Fibroblast of pulmonary artery (primary cell): ENCODE results near the gene MITD1.

Experiments
- DNase-seq: peaks from one replicate; pipeline ENCODE4 v3.0.0-alpha.2; 2010; ENCODE audit warnings: low read depth
- H3K4me3 ChIP-seq: replicated peaks from 2 replicates; pipeline ENCODE4 v1.5.1; 2011; ENCODE audit warnings: low read depth, mild to moderate bottlenecking, control low read depth, low read length, moderate library complexity
- CTCF ChIP-seq: IDR thresholded peaks from 2 replicates; pipeline ENCODE4 v1.5.1; 2011; ENCODE audit warnings: mild to moderate bottlenecking, control low read depth, low read length, inconsistent platforms; ENCODE audit errors: missing control alignments

Gene MITD1

DNA sequence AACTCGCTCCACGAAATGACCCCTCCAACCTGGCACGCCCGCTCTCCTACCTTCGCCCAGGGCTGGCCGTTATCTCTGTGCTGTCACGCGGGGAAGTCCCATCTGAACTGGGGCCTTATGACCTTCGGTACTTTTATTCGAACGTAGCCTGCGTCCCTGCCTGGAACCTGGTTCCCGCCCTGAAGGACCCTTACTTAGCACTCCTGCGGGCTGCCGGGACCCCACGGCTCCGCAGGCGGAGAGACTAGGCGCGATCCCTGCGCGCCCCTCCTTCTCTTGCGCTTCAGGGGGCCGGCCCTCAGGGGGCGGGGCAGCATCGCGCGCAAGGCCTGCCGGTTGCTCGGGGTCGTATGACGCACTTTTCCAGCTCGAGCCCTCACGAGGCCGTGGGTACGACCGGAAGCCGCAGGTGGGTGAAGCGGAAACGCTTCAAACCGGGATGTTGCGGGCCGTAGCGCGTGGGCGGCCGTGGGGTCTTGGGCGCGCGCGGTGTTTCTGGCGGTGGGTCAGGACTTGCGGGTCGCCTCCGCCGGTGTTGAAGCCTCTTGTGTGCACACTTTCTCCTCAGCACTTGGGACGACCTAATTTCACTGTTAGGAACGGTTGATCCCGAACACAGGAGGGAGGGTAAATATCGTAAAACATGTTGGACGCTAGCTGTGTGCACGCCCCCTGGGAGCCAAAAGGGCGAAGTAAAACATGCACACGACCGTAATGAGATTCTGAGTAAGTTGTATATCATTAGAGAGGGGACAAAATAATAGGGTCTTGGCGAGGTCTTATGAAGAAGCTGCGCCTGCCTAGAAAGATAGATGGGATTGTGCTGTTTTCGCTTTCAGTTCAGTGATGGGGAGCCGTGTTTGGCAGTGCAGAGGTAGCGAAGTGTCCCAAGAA, 26.0 kb downstream of the MITD1 start, which contains the start of the genes LIPT1 and TSGA10:
LIPT1 (plus strand) TSS at position 325 of the 894 bp plus-strand sequence. CDS start 6,991 bp downstream, outside the sequence.
TSGA10 (minus strand) TSS at position 300 of the 894 bp plus-strand sequence. CDS start 45,503 bp downstream, outside the sequence.
- DNase-seq = peak; percentile 89
- peak within 1 kb of the TSS; percentile 64 for H3K4me3 ChIP-seq
- TF ChIP-seq CTCF = peak; percentile 13

DNA sequence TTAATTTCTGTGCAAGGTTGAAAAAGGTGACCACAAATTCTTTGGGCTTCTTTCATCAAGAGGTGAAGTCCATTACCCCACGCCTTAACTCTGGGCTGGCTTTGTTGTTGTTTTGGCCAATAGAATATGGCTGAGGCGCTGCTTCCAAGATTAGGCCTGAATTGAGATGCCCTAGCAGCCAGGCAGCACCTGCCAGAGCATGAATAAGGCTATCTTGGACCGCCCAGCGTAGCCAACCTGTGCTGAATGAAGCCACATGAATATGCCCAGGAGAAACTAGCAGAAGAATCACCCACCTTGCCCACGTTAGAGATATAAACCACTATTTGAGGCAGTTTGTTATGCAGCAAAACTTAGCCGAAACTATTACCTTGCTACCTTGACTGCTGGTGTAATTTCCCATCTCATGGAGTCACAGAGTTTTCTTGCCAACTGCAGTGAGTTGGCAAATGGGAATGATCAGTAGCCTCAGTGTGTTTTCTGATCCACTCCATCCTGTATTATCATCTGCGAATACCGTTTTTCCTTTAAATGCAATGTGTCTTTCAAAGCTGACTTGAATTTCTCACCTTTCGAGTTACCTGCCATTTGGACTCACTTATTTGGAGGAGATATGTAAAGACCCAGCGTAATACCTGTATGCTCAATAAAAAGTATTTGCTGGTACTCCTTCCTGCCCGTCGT, 26.8 kb downstream of the MITD1 start:
- peak; percentile 14 for DNase-seq
- TF ChIP-seq CTCF = no peak
- H3K4me3 ChIP-seq = peak overlapping the region; percentile 64

- no peak overlapping the region for H3K4me3 ChIP-seq
- DNase-seq = no peak
- TF ChIP-seq CTCF = no peak
Observed at GRCh38 chr2:99152199-99152895, 28.5 kb downstream of the MITD1 start.

DNA sequence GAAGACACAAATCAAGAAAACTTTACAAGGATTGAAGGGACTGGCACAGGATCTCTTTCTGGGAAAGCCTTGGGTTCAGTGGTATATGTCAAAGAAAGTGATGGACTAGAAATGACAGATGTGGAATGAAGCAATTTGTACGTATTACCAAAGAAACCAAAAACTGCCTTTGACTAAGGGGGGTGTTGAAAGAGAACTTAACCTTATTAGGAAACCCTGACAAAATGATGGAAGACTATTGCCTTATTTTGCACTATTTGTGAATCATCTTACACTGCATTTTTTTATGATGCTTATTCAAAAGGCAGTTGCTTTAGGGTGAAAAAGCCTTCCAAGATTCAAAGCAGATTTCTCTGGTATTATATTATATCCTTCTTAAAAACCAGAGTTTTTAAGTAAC, 30.2 kb downstream of the MITD1 start:
- DNase-seq = peak; percentile 12
- no peak for TF ChIP-seq CTCF

DNA sequence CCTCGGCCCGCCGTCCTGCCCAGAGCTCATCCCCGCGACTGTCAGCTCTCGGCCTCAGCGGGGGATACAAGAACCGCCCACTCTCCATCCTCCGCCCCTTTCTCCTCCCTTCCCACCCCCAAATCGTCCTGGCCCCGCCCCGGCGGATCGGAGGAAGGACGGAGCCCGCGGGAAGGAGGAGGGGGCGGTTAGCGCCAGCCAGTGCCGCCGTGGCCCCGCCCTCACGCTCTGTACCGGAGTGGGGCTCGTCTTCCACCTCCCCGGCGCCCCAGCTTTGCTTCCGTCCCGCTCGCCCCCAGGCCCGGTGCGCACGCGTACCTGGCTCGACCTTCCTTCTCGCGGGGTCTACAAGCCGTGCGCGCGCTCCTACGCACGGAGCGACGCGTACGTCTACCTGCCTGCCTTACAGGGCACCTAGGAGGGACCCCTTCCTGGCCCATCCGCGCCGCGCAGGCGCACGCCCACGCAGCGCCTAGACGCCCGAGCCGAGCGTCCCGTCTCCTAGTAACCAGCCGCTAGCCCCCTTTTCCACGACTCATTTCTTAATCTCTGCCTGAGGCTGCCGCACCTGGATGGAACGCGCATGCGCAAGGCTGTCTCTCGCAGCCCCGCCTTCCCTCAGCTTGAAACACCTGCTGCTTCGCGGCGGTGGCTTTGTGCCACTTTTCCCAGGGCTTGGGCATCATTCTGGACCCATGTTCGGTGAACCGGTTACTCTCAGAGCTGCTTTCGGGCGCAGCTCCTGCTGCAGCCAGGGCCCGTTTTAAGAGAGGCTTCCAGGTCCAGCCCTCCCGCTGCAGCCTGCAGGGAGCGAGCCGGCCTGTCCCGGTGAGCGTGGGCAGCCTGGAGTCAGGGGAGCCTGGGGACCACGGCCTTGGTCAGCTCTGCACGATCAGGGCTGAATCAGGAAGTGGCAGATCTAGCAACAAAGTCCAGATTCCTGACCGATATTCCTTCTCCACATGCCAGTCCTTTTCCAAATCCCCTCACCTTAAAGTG, 39.4 kb downstream of the MITD1 start, which contains the start of gene C2orf15:
C2orf15 (plus strand) TSS at position 598 of the 999 bp plus-strand sequence. CDS start 8,852 bp downstream, outside the sequence.
- no peak for TF ChIP-seq CTCF
- peak; percentile 81 for DNase-seq
- peak within 1 kb of the TSS; percentile 79 for H3K4me3 ChIP-seq

More for the DNA sequence above, 30.2 kb downstream of the MITD1 start:
- no peak overlapping the region for H3K4me3 ChIP-seq

DNA sequence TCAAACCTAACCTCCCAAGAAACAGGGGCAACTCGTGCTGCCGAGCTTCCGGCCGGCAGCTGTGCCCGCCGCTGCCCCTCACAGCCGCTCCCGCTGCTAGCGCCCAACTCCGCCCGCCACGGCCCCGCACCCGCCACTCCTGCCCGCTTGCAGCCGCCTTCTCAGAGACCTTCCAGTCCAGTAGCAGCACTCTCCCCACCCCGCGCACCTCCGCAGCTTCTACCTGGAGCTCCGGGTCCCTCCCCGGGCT, 40.1 kb downstream of the MITD1 start:
- H3K4me3 ChIP-seq = peak overlapping the region; percentile 79
- DNase-seq = no peak
- no peak for TF ChIP-seq CTCF
